Measurements from ENCODE around the gene DNTT. TPM values are rescaled to one million over a fixed set of nuclear protein-coding genes. Genes with fewer than 3 reads are reported as not detected.
A peak's percentile ranks its signal among the peaks of the same experiment; 100 is the strongest.

The DNTT gene
- total RNA-seq, result not detected in 2 replicates

DNA sequence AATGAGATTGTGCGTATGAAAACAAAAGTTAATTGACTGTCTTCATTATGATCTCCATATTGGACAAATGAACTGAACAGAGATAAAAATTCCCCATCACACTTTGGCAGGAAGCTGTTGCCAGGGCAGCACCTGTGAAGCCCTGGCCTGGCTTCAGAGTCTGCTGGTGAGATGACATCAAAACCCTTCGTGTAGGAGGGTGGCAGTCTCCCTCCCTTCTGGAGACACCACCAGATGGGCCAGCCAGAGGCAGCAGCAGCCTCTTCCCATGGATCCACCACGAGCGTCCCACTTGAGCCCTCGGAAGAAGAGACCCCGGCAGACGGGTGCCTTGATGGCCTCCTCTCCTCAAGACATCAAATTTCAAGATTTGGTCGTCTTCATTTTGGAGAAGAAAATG is at the start of gene DNTT:
Gene DNTT (plus strand): TSS at position 205 of the 400 bp plus-strand sequence. CDS start 64 bp downstream, at position 269.
- DNase-seq (ENCODE audit: low read depth in 2 of 2), result no peak

DNA sequence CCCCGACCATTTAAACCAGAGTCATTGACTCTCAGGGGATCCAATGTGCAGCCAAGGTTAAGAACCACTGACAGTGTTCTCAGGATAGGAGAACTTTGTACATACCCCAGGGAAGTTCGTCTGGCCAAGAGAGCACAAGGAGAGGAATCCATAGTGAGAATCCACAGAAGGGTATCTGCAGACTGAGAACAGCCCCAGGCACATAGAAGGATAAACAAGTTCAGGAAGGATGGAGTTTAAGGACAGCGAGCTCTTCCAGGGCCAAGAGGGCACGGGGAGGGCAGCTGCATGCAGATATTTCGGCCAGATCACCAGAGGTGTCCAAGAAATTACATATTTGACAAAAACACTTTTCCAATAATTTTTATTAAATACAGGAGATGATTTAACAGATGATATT is 49.3 kb upstream of the DNTT start:
- no peak for DNase-seq (ENCODE audit: low read depth in 2 of 2)

DNA sequence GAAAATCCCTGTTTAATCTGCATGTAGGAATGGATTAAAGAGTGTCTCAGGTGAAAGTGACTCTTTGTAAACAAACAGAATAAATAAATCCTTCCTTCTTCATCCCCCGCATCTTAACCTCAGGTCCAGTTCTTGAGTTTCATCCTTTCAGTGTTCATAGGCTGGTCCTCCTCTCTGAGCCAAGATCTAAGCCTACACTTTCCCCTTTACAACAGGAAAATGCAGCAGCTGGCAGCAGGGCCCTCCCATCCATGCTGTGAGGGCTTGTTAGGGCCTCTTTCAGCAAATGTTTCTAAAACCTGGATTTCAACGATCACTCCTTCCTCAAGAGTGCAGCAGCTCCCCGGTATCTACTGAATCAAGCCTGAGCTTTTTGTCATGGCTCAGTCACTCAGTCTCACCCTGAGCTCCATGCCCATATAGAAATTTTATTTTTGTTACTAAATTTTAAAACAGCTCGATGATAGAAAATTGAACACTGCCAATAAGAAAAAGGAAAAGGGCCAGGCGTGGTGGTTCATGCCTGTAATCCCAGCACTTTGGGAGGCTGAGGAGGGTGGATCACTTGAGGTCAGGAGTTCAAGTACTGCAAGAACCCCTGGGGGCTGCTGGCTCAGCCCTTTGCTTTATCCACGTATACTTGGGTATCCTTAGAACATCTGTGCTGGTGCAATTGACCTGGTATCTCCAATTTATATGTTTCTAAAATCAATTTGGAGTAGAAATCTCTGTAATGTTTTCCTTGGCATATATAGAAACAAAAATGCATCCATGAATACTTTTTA is 48.5 kb upstream of the DNTT start:
- DNase-seq (ENCODE audit: low read depth in 2 of 2), result no peak

DNA sequence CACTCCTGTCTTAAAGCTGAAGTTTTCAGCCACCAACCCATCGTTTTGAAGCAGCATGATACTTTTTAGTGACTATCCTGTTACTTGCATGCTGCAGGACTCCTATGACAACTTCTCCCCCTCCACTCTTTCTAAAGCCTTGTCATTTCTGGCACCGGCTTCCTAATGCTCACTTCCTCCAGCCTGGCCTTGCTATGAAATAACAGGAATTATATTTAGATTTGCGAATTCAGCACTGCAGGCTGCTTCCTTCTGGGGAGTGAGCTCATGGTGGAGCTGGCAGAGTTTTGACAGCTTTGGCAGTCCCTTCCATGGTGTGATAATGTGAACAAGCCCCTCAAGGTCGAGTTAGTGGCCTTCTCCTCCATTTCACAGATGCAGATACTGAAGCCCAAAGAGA is 46.3 kb upstream of the DNTT start:
- DNase-seq (ENCODE audit: low read depth in 2 of 2), result peak; percentile 8 to 60

DNA sequence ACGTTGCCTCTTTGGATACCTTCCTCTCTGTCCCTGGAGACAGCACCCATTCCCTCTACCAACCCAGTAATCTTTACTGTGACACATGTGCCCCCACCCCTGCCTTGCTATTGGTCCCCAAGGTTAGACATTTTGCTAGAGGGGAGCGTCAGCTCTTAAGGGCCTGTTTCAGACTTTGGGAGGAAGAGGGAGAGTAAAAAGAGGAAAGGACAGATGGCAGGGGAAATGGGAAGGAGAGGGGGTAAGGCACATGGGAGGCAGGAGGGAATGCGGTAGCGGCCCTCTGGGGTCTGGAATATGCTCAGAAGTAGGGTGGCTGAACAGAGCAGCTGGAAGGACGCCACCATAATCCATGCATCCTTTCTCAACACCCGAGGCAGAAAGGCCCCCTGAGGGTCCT is 45.1 kb upstream of the DNTT start:
- no peak for DNase-seq (ENCODE audit: low read depth in 2 of 2)

DNA sequence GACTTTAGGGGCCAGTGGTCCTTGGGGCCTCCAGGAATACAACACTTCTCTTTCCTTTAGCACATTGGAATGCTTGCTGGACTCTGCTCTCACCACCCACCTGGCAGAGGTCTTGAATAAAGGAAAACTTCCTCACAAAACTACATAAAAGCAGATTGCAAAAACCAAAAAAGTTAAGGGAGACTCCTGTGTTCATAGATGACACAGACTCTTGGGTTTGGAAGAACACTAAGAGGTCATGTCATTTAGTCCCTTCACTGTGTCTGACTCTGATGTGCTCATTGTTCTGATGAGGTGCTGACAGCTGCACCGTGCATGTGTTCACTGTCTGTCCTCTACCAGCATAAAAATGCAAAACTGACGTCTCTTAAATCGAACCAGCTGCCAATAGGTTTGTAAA is 44.2 kb upstream of the DNTT start:
- DNase-seq (ENCODE audit: low read depth in 2 of 2), result no peak

DNA sequence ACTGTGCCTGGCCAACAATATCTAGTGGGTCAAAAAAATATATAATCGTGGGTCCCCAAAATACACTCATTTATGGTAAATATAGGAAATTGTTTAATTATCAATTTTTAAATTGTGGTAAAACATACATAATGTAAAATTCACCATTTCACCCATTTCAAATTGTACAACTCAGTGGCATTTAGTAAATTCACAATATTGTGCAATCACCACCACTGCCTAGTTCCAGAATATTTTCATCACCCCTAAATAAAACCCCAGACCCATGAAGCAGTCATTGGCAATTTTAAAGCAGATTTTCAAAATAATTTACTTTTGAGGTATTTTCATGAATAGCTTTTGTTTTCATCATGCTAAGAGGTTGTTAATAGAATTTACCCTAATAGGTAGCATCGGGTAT is 43.1 kb upstream of the DNTT start:
- DNase-seq (ENCODE audit: low read depth in 2 of 2), result no peak

DNA sequence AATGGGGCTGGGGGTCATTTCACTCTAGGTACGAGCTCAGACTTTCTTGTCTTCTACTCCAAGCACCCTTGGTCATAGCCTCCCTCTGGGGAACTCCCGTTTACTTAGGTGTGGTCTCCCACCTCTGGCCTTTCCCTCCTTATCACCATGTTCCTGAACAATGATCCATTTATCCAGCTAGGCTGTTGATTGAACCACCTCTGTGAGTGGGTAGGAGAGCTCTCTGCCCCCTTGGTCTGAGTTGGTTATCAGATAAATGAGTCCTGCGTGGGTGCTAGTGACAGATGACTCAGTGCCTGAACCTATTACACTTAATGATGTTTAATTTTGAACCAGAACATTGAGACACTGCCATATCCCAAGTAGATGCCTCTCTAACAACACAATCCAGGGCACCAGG is 42.3 kb upstream of the DNTT start:
- DNase-seq (ENCODE audit: low read depth in 2 of 2), result no peak

DNA sequence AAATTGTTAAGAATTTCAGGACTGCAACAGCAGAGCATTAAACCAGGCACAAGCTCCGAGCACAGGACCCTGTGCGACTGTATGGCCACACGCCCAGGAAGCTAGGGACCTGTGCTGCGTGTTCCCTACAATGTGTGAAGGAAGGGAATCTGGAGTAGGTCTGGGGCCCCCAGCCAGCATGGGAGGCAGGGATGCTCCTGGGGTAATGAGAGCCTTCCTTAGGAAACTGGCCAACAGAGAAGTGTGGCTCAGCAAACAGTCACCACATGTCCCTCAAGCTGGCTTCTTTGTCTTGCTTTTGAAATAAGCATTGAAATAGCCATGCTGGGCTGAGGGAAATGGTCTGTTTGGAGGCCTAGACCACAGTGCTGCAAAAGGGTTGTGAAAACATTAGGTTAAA is 41.1 kb upstream of the DNTT start:
- no peak for DNase-seq (ENCODE audit: low read depth in 2 of 2)

DNA sequence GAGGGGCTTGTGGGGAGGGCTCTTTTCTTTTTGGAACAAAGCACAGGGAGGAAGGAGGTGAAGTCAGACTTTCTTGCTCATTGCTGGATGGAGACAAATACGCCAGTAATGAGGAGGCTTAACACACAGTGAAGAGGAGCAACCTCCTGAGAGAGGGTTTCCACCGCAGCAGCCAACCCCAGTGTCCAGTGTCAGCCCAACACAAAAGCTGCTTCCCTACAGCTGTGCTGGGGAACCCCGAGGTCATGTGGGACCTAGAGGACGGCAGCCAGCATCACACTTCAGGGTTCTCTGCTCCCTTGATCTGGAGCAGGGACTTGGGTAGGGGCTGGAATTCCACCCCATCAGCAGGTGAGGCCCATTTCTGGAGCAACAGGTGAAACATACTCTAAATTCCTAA is 40.6 kb upstream of the DNTT start:
- DNase-seq (ENCODE audit: low read depth in 2 of 2), result no peak

DNA sequence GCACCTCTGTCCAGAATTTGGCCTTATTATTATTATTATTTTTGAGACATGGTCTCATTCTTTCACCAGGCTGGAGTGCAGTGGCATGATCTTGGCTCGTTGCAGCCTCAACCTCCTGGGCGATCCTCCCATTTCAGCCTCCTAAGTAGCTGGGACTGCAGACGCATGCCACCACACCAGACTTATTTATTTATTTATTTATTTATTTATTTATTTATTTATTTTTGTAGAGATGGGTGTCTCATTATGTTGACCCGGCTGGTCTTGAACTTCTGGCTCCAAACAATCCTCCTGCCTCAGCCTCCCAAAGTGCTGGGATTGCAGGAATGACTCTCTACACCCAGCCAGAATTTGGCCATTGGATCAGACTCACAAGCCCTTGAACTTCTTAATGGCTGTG is 39.3 kb upstream of the DNTT start:
- no peak for DNase-seq (ENCODE audit: low read depth in 2 of 2)

DNA sequence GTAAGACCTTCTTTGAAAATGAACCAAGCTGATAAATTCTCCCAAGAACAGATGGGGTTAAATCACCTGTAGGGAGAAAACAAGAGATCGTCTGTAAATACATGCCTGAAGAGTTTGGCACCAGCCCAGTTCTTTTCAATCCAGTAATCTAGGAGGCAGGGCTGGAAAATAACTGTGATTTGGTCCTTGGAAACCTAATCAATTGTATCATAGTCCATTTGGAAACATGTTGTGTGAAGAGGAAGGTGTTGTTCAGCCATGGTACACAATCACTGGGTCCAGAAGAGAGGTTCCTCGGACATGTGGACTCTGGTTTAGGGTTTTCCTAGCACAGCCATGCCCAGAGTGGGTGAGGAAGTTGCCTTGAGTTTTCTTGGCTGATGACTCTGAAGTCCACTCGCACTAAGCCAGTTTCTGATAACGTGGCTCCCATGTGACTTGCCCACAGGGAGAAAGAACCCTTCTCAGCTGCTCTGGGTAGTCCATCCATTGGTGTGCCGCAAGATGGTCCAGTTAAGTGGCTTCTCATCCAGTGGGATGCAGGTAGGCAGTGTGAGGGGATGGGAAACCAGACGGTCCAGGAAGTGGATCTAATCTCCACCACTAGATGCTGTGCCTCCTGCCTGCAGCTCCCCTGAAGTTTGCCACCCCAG is 38.0 kb upstream of the DNTT start:
- DNase-seq (ENCODE audit: low read depth in 2 of 2), result no peak

DNA sequence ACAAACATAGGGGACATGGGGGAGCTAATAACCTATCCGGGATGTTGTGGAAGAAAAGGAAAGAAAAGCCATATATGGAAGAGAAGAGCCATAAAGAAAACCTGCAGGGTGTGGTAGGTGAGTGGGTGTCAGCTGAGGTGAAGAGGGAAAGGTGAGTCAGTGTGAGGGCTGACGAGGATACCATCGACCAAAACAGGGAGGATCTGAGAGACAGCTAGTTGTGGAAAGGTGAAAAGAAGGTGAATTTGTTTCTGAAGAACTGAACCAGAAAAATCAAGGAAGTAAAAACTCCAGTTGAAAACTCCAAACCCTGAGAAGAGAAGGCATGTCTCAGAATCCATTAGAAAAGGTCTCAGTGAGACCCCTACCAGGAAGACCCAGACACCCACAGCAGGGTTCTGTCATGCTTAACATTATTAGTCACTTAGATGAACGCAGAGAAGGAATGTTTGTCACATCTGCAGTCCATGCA is 37.0 kb upstream of the DNTT start:
- DNase-seq (ENCODE audit: low read depth in 2 of 2), result no peak

DNA sequence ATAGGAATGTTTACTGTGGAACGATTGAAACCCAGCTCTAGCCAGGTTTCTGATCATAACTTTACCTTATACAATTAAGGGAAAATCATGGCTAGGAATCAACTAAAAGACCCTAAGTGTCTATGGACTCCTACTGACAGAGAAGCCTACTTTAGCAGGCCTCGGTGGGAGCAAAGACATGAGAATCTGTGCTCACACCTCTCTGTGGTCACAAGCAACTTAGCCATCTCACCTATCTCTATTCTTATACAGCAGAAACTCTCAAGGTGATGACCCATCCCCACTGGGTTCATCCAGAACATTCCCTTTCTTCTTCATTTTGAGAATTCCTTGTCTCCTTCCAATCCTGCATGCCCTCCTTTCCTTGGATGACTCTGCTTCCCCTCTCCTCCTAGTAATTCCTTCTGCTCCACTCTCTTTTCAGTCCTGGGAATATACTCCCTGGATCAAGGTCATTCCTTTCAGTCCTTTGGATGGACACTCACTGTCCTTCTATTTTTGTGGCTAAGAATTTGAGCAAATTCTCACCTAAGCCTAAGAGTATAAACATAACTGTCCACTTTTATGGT is 35.8 kb upstream of the DNTT start:
- no peak for DNase-seq (ENCODE audit: low read depth in 2 of 2)

DNA sequence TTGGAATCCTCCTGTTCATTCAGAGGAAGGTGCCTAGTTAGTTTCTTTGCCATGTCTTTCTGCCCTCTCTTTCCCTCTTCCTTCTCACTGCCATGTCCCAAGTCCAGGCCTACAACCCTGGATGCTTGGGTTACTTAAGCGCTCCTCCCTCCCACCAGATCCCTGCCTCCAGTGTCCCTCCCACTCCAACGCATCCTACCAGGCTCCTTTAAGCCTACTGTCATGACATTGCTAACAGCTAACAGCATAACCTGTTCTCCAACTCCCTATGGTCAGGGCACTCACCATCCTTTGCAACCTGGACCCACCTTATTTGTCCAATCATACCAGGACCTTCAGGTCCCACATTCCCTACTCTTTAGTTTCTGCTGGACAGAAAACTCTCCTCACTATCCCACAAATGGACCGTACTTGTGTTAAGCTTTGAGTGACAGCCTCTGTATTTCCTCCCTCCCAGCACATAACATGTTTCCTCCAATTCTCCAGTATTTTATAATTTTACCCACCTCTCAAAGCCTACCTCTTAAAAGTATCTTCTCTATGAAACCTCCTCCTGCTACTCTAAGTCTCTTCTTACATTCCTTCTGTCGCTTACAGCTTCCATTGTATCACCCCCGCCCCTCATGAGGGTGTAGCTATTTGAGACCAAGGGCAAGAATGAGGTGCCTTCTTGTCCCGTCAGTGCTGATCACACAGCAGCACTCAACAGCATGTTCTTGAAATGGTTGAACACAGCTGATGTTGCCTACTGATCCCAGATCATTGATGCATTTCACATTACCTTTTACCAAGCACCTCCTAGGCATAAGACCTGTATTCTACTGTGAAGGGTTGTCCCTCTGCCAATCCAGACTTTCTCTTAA is 34.6 kb upstream of the DNTT start:
- DNase-seq (ENCODE audit: low read depth in 2 of 2), result no peak

DNA sequence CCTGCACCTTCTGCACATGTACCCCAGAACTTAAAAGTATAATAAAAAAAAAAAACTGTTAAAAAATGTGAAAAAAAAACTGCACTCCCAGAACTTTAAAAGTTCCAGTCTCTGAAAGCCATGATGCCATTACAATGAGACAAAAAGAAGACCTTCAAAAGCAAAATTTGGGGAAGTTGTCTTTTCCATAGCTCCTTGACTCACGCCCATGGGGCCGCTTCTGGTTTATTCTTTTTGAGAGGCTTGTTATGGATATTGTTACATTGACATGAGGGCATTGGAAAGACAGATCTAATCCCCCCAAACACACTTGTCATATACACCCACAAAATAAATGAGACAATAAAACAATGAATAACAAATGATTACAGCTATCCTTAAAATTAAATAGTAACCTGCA is 33.7 kb upstream of the DNTT start:
- no peak for DNase-seq (ENCODE audit: low read depth in 2 of 2)

DNA sequence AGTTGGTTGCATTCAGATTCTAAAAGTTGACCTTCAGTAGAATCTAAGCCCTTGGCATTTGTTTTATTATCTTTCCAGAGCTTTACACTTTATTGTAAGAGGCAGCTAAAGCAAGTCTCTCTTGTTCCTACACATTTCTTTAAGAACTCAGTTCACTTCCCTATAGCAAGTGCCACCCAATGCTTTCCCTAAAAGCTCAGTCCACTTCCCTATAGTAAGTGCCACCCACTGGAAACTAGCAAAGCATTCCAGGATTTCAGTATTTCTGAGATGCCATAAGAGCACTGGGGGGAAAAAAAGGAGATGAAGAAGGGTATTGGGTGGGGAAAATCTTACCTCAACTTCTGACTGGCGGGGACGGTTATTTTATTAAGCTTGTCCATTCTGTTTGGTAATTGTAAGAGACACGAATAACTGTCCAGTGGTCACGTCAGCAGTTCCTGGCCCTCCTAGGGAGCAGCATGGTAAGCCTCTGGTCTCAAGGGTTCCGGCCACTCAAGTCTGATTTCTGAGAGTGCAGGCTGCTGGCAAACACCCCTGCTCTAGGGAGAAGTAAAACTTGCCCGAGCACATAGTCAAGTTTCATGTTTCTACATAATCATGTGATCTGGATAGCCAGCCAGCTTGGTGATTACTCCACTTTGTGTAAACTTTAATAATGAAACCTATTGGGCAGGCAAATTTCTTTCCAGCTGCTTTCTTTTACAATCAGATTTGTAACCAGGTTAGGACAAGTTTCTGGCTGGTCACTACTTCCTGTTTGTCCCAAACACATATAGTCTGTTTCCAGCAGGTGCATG is 33.0 kb upstream of the DNTT start, which contains the start of gene BLNK:
Gene BLNK (minus strand): TSS at position 554 of the 800 bp plus-strand sequence. CDS start 171 bp downstream, at position 383.
- no peak for DNase-seq (ENCODE audit: low read depth in 2 of 2)

DNA sequence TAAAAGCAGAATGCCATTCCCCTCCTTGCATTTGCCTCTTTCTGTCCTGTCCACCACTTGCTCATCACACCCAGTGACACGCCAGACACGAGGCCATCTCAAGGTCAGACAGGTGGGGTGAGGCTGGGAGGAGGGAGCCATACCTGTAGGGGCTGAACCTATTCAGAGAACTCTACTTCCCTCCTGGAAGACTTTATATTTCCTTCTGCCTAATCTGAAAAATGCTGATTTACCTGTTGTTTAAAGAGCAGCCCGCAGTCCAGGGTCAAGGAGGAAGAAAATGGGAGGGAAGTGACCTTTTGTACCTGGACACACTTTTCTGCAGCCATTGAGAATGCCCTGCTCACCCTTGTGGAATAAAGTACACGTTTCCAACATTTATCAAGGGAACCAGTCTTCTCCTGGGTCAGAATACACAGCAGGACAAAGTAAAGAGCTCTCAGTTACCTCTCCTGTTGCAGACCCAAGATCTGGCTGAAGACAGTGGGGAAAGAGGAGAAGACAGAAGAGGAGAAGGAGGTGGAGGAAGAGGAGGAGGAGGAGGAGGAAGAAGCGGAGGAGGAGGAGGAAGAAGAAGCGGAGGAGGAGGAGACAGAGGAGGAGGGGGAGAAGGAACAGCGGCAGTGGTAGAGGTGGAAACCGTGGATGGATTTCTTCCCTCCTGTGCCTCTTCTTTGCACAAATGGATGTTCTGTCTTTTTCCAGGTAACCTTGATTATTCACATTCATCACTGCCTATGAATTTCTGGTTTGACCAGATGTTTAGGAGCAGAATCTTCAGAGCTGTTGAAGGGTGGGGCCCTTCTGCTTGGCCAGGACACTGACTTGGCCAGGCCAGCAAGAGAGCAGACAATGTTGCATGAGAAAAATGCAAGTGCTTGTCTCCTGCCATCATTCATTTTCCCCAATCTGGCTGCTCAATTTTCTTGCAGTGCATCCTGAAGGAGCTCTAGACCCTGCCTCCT is 31.6 kb upstream of the DNTT start:
- no peak for DNase-seq (ENCODE audit: low read depth in 2 of 2)

DNA sequence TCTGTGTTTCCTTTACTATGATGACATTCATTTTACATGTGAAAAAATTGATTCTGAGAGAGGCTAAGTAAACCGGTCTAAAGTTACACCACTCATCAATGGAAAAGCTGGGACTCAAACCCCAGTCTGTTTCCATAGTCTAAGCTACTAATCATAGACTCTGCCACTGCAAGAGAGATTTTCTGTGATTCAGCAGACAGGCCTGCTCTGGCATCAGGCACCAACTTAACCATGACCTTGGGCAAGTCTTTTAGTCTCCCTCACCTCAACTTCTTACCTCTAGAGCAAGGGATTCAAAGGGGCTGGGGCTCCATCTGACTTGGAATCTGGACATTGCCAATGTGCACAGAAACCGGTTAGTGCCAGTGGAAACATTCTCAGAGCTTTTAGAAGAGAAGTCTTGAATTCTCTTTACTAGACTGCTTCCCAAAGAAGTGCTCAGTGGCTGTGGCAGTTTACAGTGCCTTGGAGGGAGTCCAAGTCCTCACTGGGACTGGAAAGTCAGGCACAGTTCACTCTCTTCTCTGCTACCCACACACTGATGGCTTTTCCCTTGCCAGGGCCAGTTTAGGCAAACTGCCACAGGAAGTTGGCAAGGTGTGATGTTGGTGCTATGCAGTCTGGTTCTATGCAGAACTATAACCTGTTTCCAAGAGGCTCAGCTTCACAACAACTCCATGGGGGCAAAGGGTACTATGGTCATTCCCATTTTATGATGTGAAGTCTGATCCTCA is 28.4 kb upstream of the DNTT start:
- DNase-seq (ENCODE audit: low read depth in 2 of 2), result no peak

Measured in lung microvascular endothelial cell (primary cell).